Brain microvascular endothelial cell (primary cell): ENCODE results near the gene KLF3.

Experiments
- DNase-seq: peaks from one replicate; pipeline ENCODE4 v3.0.0-alpha.2; 2020
- H3K27ac ChIP-seq: fragments of 250-450 bp; sonication (Bioruptor Pico); 2 replicates; pipeline ENCODE4 v1.5.1; 2020; ENCODE audit warnings: mild to moderate bottlenecking, moderate library complexity
- H3K27me3 ChIP-seq: fragments of 250-450 bp; sonication (Bioruptor Pico); replicated peaks from 2 replicates; pipeline ENCODE4 v1.5.1; 2020; ENCODE audit warnings: mild to moderate bottlenecking
- H3K36me3 ChIP-seq: fragments of 250-450 bp; sonication (Bioruptor Pico); replicated peaks from 2 replicates; pipeline ENCODE4 v1.5.1; 2020; ENCODE audit warnings: mild to moderate bottlenecking
- H3K4me3 ChIP-seq: 2 replicates; pipeline ENCODE4 v1.5.1; 2011; ENCODE audit warnings: low read depth, mild to moderate bottlenecking, control low read depth, low read length, moderate library complexity
- CTCF ChIP-seq: IDR thresholded peaks from 2 replicates; pipeline ENCODE4 v1.5.1; 2011; ENCODE audit warnings: low read depth, mild to moderate bottlenecking, moderate library complexity, low read length, control low read depth, inconsistent platforms; ENCODE audit errors: missing control alignments
- in situ Hi-C: cut with HindIII; loops from 2 replicates; pipeline ENCODE4 v1.10.0; 2017; ENCODE audit warnings: low sequenced_read_pairs, low pct_ligation_motif_present

The KLF3 gene

GRCh38 chr4:38644201-38644600 is 19.8 kb upstream of the KLF3 start:
- no peak for TF ChIP-seq CTCF
- no peaks in the 10 kb centered on the region for H3K27me3 ChIP-seq
- H3K27ac ChIP-seq, result no peak overlapping the region
- in situ Hi-C loops, result no loop called here
- H3K36me3 ChIP-seq, result no peaks in the 10 kb centered on the region
- DNase-seq, result no peak
- no peak overlapping the region for H3K4me3 ChIP-seq

GRCh38 chr4:38647101-38647819 is 16.7 kb upstream of the KLF3 start:
- Histone ChIP-seq H3K27ac (no peak overlapping the region), H3K27me3 (no peaks in the 10 kb centered on the region), H3K36me3 (no peaks in the 10 kb centered on the region), H3K4me3 (no peak overlapping the region)
- in situ Hi-C loops, result no loop called here
- DNase-seq, result no peak
- TF ChIP-seq CTCF, result no peak

GRCh38 chr4:38650133-38650532 is 13.9 kb upstream of the KLF3 start:
- H3K4me3 ChIP-seq, result no peak overlapping the region
- in situ Hi-C loops, result no loop called here
- no peaks in the 10 kb centered on the region for H3K27me3 ChIP-seq

GRCh38 chr4:38654273-38654672 is 9.7 kb upstream of the KLF3 start:
- no peak for TF ChIP-seq CTCF

More at GRCh38 chr4:38650133-38650532, 13.9 kb upstream of the KLF3 start:
- TF ChIP-seq CTCF, result no peak
- no peak for DNase-seq
- Histone ChIP-seq H3K27ac (no peak overlapping the region), H3K36me3 (no peaks in the 10 kb centered on the region)

GRCh38 chr4:38656111-38656510 is 7.9 kb upstream of the KLF3 start:
- no peak overlapping the region for H3K4me3 ChIP-seq
- no peak for TF ChIP-seq CTCF
- no peak for DNase-seq
- H3K27me3 ChIP-seq, result no peaks in the 10 kb centered on the region
- H3K27ac ChIP-seq, result no peak overlapping the region
- no peaks in the 10 kb centered on the region for H3K36me3 ChIP-seq
- in situ Hi-C loops, result no loop called here

More at GRCh38 chr4:38654273-38654672, 9.7 kb upstream of the KLF3 start:
- no peak overlapping the region for H3K4me3 ChIP-seq
- in situ Hi-C loops, result no loop called here
- no peaks in the 10 kb centered on the region for H3K36me3 ChIP-seq
- no peak for DNase-seq
- H3K27me3 ChIP-seq, result no peaks in the 10 kb centered on the region
- no peak overlapping the region for H3K27ac ChIP-seq

- H3K36me3 ChIP-seq, result no peaks in the 10 kb centered on the region
- no peaks in the 10 kb centered on the region for H3K27me3 ChIP-seq
- no peak for TF ChIP-seq CTCF
- in situ Hi-C loops, result no loop called here
- no peak overlapping the region for H3K4me3 ChIP-seq
- no peak overlapping the region for H3K27ac ChIP-seq
- no peak for DNase-seq
Measured at GRCh38 chr4:38659346-38659745, 4.7 kb upstream of the KLF3 start.
